Activated CD4-positive, alpha-beta T cell treated with anti-CD3 and anti-CD28 coated beads, Interleukin-2, amount 10 ng/mL, durations not matched to agents 7 days and 5 days (primary cell): ENCODE measurements around the gene EDEM1. TPM values are rescaled to one million over a fixed set of nuclear protein-coding genes. Genes with fewer than 3 reads are reported as not detected.
"Not testable (repeated sequence)": the region's sequence is repeated elsewhere in the genome, so short reads cannot be mapped to it uniquely, and the experiment has no call there.

Experiments used
- CTCF ChIA-PET: fragments of 350-600 bp; sonication (Branson Sonifier 250); formaldehyde crosslinking; loops from one replicate; lab custom pipeline; 2021; ENCODE audit warnings: antibody characterized with exemption; lab: Charles Lee
- POLR2A ChIA-PET: fragments of 350-600 bp; sonication (Branson Sonifier 250); formaldehyde crosslinking; loops from one replicate; lab custom pipeline; 2021; ENCODE audit warnings: antibody characterized with exemption; lab: Charles Lee
- DNase-seq: peaks from one replicate; pipeline ENCODE4 v3.0.0-alpha.2; 2020
- H3K27ac Mint-ChIP-seq: one replicate; pipeline ENCODE4 v1.8.0; 2021; ENCODE audit warnings: mild to moderate bottlenecking, moderate library complexity, mixed read lengths
- H3K27me3 Mint-ChIP-seq: one replicate; pipeline ENCODE4 v1.8.0; 2021; ENCODE audit warnings: mixed read lengths
- H3K36me3 Mint-ChIP-seq: one replicate; pipeline ENCODE4 v1.8.0; 2021; ENCODE audit warnings: low read depth, mixed read lengths
- H3K4me1 Mint-ChIP-seq: one replicate; pipeline ENCODE4 v1.8.0; 2021; ENCODE audit warnings: mixed read lengths
- H3K4me3 Mint-ChIP-seq: one replicate; pipeline ENCODE4 v1.8.0; 2021; ENCODE audit warnings: mild to moderate bottlenecking, moderate library complexity, mixed read lengths
- H3K9me3 Mint-ChIP-seq: one replicate; pipeline ENCODE4 v1.8.0; 2021; ENCODE audit warnings: mixed read lengths
- total RNA-seq, 2 experiments: library from RNA; stranded (reverse); gene quantifications; one replicate each; pipeline ENCODE4 v1.2.3, GENCODE V29; 2021

EDEM1 gene
- 10 to 100 TPM; 80.1 to 94.1 TPM for total RNA-seq

DNA sequence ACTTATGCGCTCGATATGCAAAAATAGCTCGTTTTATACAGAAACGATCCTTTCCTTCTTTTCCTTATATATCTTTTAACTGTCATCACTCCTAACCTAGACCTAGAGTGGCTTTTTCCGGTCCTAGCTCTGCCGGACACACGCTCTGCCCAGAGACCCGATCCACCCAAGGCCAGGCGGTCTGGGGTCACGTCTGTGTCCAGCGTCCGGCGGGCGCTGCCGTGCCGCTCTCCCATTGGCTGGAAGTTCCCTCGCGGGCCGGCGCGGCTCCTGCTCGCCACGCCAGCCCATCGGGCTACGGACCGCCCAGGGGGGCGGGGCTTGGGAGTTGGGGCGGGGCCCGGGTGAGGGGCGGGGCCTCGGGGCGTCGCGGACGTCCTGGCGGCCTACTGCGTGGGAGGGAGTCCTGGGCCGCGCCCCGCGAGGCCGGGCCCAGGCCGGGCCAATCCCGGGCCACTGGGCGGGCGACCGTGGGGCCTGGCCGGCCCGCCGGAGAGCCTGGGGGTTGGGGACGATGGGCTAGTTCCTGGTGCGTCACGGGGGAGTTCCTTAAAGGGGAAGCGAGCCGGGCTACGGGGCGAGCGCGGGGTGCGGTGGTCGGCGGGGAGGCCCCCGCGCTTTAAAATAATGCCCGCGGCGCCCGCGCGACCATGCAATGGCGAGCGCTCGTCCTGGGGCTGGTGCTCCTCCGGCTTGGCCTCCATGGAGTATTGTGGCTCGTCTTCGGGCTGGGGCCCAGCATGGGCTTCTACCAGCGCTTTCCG lies at the start of gene EDEM1:
Gene EDEM1, plus strand, starts transcription at position 552 of the 764 bp plus-strand sequence. Its CDS starts 99 bp downstream, at position 651.
- ChIA-PET CTCF (interaction anchor here (0.6 to 1.2 kb wide), 4 partner anchors 10 to 211 kb away, joined by 3 to 5 read pairs (median 3); no protein-coding TSS in a partner anchor), POLR2A (interaction anchor here (2.1 kb wide), 1 partner anchor 10 kb away, joined by 11 read pairs; no protein-coding TSS in a partner anchor)
- DNase-seq, result peak; percentile 92
- Mint-ChIP-seq H3K9me3 (no peaks in the 10 kb centered on the region), H3K4me1 (peaks cover 35% of the 10 kb centered on the region), H3K4me3 (peak within 1 kb of the TSS; percentile 93), H3K27me3 (no peaks in the 10 kb centered on the region), H3K36me3 (peaks cover 37% of the 10 kb centered on the region), H3K27ac (peak within 1 kb of the TSS; percentile 97)

- ChIA-PET POLR2A (no interaction called here), CTCF (interaction anchor here (1.3 kb wide), 1 partner anchor 427 kb away, joined by 3 read pairs; no protein-coding TSS in a partner anchor)
- Mint-ChIP-seq H3K27me3 (no peaks in the 10 kb centered on the region), H3K27ac (peak overlapping the region; percentile 69), H3K9me3 (peaks cover 17% of the 10 kb centered on the region), H3K4me1 (peaks cover 35% of the 10 kb centered on the region), H3K36me3 (peaks cover 27% of the 10 kb centered on the region), H3K4me3 (no peak overlapping the region)
- DNase-seq, result no peak
Observed at GRCh38 chr3:5138214-5138981, 49.1 kb upstream of the EDEM1 start.

DNA sequence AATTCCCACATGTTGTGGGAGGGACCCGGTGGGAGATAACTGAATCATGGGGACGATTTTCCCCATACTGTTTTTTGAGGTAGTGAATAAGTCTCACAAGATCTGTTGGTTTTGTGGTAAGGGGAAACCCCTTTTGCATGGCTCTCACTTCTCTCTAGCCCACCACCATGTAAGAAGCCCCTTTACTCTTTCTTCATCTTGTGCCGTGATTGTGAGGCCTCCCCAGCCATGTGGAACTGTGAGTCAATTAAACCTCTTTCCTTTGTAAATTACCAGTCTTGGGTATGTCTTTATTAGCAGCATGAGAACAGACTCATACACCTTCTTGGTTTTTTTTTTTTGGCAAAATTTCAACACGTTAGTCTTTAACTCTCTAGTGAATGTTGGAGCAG lies 47.3 kb upstream of the EDEM1 start:
- no peak for DNase-seq
- ChIA-PET CTCF (no interaction called here), POLR2A (no interaction called here)
- Mint-ChIP-seq H3K4me3 (no peak overlapping the region), H3K27me3 (no peaks in the 10 kb centered on the region), H3K9me3 (peaks cover 22% of the 10 kb centered on the region), H3K27ac (no peak overlapping the region), H3K4me1 (peaks cover 32% of the 10 kb centered on the region), H3K36me3 (peaks cover 42% of the 10 kb centered on the region)

DNA sequence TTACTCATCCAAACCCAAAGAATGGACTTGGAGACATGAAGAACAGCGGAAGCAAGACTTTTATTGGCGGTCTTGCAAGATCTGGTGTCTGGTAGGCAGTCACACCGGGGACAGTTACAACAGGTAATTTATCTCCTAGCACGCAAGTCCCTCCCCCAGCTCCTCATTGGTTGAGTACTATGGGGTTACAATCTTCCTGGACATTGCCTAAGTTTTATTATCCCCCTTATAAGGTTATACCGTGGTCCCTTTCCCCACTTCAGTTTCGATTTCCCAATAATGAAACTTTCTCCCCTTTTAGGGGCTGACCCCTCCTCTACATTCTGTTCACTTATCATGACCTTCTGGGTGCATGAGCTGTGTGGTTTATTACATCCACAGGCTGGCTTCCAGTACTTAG lies 46.7 kb upstream of the EDEM1 start:
- ChIA-PET POLR2A (no interaction called here), CTCF (no interaction called here)
- Mint-ChIP-seq H3K27ac (no peak overlapping the region), H3K27me3 (no peaks in the 10 kb centered on the region), H3K4me1 (peaks cover 32% of the 10 kb centered on the region), H3K4me3 (no peak overlapping the region), H3K9me3 (peaks cover 24% of the 10 kb centered on the region), H3K36me3 (peaks cover 48% of the 10 kb centered on the region)
- DNase-seq, result no peak

- Mint-ChIP-seq H3K27ac (no peak overlapping the region), H3K4me1 (peaks cover 25% of the 10 kb centered on the region), H3K4me3 (no peak overlapping the region), H3K36me3 (peaks cover 56% of the 10 kb centered on the region), H3K27me3 (no peaks in the 10 kb centered on the region), H3K9me3 (peaks cover 28% of the 10 kb centered on the region)
- CTCF ChIA-PET, result no interaction called here
- DNase-seq, result no peak
- POLR2A ChIA-PET, result no interaction called here
Observed at GRCh38 chr3:5141760-5142159, 45.7 kb upstream of the EDEM1 start.

DNA sequence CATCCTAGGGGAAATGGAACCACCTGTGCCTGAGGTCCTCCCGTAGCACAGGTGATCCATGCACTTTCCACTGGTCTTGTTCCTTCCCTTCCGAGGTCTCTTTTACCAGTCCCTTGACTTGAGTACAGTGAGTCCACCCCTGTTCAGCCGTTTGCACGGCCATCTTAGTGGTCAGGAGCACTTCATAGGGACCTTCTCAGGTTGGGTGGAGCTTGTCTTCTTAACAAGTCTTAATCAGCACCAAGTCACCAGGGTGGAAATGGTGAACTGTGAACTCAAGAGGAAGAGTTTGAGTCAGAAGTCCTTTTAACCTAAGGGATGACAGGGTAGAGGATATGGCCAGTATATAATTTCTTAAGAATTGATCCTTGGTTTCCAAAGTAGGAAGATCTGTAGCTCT lies 44.0 kb upstream of the EDEM1 start:
- ChIA-PET CTCF (interaction anchor here (1.0 kb wide), 1 partner anchor 22 kb away, joined by 3 read pairs; no protein-coding TSS in a partner anchor), POLR2A (no interaction called here)
- Mint-ChIP-seq H3K36me3 (peaks cover 73% of the 10 kb centered on the region), H3K27ac (no peak overlapping the region), H3K4me1 (peaks cover 18% of the 10 kb centered on the region), H3K9me3 (peaks cover 38% of the 10 kb centered on the region), H3K27me3 (no peaks in the 10 kb centered on the region), H3K4me3 (no peak overlapping the region)
- DNase-seq, result no peak

DNA sequence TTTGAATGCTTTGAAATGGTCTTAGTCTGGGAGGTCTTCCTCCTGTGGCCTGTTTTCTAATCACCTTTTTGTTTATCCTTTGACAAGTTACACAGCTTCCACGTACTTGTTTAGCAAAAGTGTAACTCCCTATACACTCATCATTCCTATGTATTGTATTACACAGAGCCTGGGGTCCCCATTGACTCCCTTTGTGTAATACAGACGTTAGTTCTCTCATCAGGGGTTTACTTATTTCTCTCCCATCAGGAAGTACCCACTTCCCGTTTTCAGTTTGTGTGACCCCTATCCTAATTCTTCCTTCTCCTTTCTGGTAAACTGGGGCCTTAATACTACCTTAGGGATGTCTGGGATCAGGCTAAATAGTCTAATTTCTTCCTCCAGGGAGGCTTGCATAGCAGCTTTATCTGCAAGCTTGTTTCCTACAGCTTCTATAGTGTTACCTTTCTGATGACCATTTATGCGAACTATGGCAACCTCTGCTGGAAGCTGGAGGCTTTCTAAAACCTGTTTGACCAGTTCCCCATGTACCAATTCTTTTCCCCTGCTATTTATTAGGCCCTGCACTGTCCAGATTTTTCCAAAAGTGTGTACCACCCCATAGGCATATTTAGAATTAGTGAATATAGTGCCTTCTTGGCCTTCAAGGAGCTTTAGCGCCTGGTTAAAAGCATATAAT lies 43.1 kb upstream of the EDEM1 start:
- no peak for DNase-seq
- H3K9me3 Mint-ChIP-seq, result peaks cover 38% of the 10 kb centered on the region
- no peak overlapping the region for H3K27ac Mint-ChIP-seq
- peaks cover 79% of the 10 kb centered on the region for H3K36me3 Mint-ChIP-seq
- ChIA-PET CTCF (no interaction called here), POLR2A (no interaction called here)
- H3K4me1 Mint-ChIP-seq, result peaks cover 20% of the 10 kb centered on the region
- no peaks in the 10 kb centered on the region for H3K27me3 Mint-ChIP-seq
- no peak overlapping the region for H3K4me3 Mint-ChIP-seq

GRCh38 chr3:5145120-5145519 lies 42.4 kb upstream of the EDEM1 start:
- CTCF ChIA-PET, result no interaction called here
- Mint-ChIP-seq H3K4me3 (no peak overlapping the region), H3K9me3 (peaks cover 37% of the 10 kb centered on the region), H3K4me1 (peaks cover 19% of the 10 kb centered on the region), H3K36me3 (peaks cover 83% of the 10 kb centered on the region), H3K27me3 (no peaks in the 10 kb centered on the region), H3K27ac (no peak overlapping the region)
- no peak for DNase-seq
- POLR2A ChIA-PET, result no interaction called here

DNA sequence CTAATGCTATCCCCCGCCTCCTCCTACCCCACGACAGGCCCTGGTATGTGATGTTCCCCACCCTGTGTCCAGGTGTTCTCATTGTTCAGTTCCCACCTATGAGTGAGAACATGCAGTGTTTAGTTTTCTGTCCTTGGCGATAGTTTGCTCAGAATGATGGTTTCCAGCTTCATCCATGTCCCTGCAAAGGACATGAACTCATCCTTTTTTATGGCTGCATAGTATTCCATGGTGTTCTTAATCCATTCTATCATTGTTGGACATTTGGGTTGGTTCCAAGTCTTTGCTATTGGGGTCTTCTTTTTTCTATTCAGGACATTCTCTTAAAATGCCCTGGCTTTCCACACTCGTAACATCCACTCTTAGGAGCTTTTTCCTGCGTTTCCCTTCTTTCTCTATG lies 40.4 kb upstream of the EDEM1 start:
- CTCF ChIA-PET, H3K4me3 Mint-ChIP-seq, H3K27ac Mint-ChIP-seq, DNase-seq, H3K27me3 Mint-ChIP-seq, POLR2A ChIA-PET: not testable (repeated sequence)
- peaks cover 71% of the 10 kb centered on the region for H3K36me3 Mint-ChIP-seq
- H3K9me3 Mint-ChIP-seq, result peaks cover 31% of the 10 kb centered on the region
- peaks cover 18% of the 10 kb centered on the region for H3K4me1 Mint-ChIP-seq

- H3K36me3 Mint-ChIP-seq, result peaks cover 64% of the 10 kb centered on the region
- H3K27ac Mint-ChIP-seq, result no peak overlapping the region
- H3K9me3 Mint-ChIP-seq, result peaks cover 18% of the 10 kb centered on the region
Observed at GRCh38 chr3:5149306-5149880, 38.1 kb upstream of the EDEM1 start.

DNA sequence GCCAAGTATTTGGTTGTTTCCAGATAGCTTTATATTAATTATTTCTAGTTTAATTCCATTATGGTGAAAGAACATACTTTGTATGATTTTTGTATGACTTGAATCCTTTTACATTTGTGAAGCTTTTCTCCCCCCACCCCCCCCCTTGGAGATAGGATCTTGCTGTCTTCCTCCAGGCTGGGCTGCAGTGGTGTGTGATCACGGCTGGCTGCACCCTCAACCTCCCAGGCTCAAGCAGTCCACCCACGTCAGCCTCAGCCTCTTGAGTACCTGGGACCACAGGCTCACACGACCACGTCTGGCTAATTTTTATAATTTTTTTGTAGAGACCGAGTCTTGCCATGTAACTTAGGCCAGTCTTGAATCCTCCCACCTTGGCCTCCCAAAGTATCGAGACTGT lies 35.9 kb upstream of the EDEM1 start:
- no peak for DNase-seq
- Mint-ChIP-seq H3K27me3 (no peaks in the 10 kb centered on the region), H3K9me3 (peaks cover 10% of the 10 kb centered on the region), H3K4me3 (no peak overlapping the region), H3K36me3 (peaks cover 49% of the 10 kb centered on the region), H3K27ac (no peak overlapping the region), H3K4me1 (peaks cover 26% of the 10 kb centered on the region)
- CTCF ChIA-PET, result interaction anchor here (1.9 kb wide), 1 partner anchor 10 kb away, joined by 6 read pairs; no protein-coding TSS in a partner anchor
- POLR2A ChIA-PET, result no interaction called here

More at GRCh38 chr3:5149306-5149880, 38.1 kb upstream of the EDEM1 start:
- CTCF ChIA-PET, result no interaction called here
- Mint-ChIP-seq H3K4me3 (no peak overlapping the region), H3K4me1 (peaks cover 18% of the 10 kb centered on the region), H3K27me3 (no peaks in the 10 kb centered on the region)
- DNase-seq, result no peak
- POLR2A ChIA-PET, result no interaction called here

- no peak overlapping the region for H3K4me3 Mint-ChIP-seq
- no peaks in the 10 kb centered on the region for H3K27me3 Mint-ChIP-seq
- peaks cover 41% of the 10 kb centered on the region for H3K36me3 Mint-ChIP-seq
- H3K4me1 Mint-ChIP-seq, result peaks cover 26% of the 10 kb centered on the region
- no peak for DNase-seq
- H3K27ac Mint-ChIP-seq, result no peak overlapping the region
- POLR2A ChIA-PET, result no interaction called here
- no peaks in the 10 kb centered on the region for H3K9me3 Mint-ChIP-seq
- CTCF ChIA-PET, result no interaction called here
Observed at GRCh38 chr3:5153074-5153473, 34.4 kb upstream of the EDEM1 start.
